K562 (cell line): Measurements from ENCODE around the gene SETD3.

ENCODE experiments used
- CBX5 ChIP-seq: IDR thresholded peaks from 2 replicates; pipeline ENCODE4 v1.6.1; 2014; ENCODE audit warnings: low read depth, borderline replicate concordance
- RFX1 ChIP-seq: fragments of 450-650 bp; IDR thresholded peaks from 2 replicates; pipeline ENCODE4 v1.6.1; 2016; ENCODE audit warnings: mild to moderate bottlenecking, moderate library complexity
- TAF7 ChIP-seq: fragments of 450-650 bp; IDR thresholded peaks from 2 replicates; pipeline ENCODE4 v1.6.1; 2016; ENCODE audit warnings: missing genetic modification characterization, missing compliant biosample characterization
- TCF3 ChIP-seq: sonication (generic); formaldehyde crosslinking; IDR thresholded peaks from 2 replicates; pipeline ENCODE4 v1.4.0; 2020; ENCODE audit warnings: mild to moderate bottlenecking, missing genetic modification reagents

DNA sequence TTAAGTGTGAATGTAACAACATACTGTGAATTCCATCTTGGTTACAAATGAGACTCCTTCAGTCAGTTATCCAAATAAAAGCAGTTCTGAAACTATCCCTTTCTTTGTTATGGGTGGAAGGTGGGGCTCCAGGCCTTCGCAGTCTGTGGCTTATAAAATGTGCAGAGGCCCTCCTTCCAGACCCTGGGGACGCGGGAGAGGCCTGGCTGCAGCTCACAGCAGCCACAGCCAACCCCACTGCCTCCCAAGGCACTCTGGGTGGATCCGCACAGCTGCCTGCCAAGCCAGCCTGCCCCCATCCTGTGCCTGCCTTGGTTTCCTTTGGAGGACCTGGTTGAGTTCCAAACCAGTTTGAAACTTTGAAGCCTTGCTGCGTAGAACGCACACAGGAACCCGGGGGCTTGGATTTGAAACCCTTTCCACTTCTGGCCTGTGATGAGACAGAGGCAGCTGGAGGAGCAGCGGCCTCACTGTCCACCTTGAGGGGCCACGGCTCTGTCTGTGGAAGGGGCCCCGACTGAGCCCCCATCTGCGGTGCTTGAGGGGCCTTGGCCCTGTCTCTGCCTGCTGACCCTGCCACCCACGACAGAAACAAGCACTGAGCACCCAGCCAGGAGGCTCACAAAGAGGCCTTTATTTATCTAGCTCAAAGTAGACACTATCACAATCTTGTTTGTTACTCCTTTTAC lies 30.9 kb upstream of the SETD3 start:
- TF ChIP-seq TCF3 (CRISPR knock-in tag) = no peak
- TF ChIP-seq CBX5 = no peak
- no peak for TF ChIP-seq TAF7 (tag)
- no peak for TF ChIP-seq RFX1
